Kidney epithelial cell (primary cell): ENCODE measurements around the gene CCDC180. TPM values are rescaled to one million over a fixed set of nuclear protein-coding genes. Genes with fewer than 3 reads are reported as not detected.
"Not testable (repeated sequence)": the region's sequence is repeated elsewhere in the genome, so short reads cannot be mapped to it uniquely, and the experiment has no call there.

Experiments
- DNase-seq: peaks from one replicate; pipeline ENCODE4 v3.0.0-alpha.2; 2010; ENCODE audit warnings: low read depth
- H3K27me3 ChIP-seq: 2 replicates; pipeline ENCODE4 v1.6.0; 2011; ENCODE audit warnings: low read length; ENCODE audit not compliant: control insufficient read depth, insufficient read depth
- H3K36me3 ChIP-seq: 2 replicates; pipeline ENCODE4 v1.5.1; 2011; ENCODE audit warnings: low read length; ENCODE audit not compliant: control insufficient read depth, insufficient read depth
- H3K4me3 ChIP-seq: 2 replicates; pipeline ENCODE4 v1.5.1; 2011; ENCODE audit warnings: low read depth, mild to moderate bottlenecking, control low read depth, low read length
- total RNA-seq: library from RNA; depleted of rRNA; stranded (reverse); fragments of >200 nt; gene quantifications from 2 replicates; pipeline ENCODE4 v1.2.3, GENCODE V29; 2015
- TF ChIP-seq, protein P1 (sequence below): IDR thresholded peaks from 2 replicates; pipeline ENCODE4 v1.5.1; 2011; ENCODE audit warnings: mild to moderate bottlenecking, moderate library complexity, low read length, control low read depth, inconsistent platforms; ENCODE audit not compliant: insufficient read depth, poor library complexity, severe bottlenecking

The CCDC180 gene
- total RNA-seq, 1 donor from 2014 or later = 1.3 TPM

GRCh38 chr9:97322105-97322504, 14.6 kb downstream of the CCDC180 start:
- TF ChIP-seq, protein P1, sequence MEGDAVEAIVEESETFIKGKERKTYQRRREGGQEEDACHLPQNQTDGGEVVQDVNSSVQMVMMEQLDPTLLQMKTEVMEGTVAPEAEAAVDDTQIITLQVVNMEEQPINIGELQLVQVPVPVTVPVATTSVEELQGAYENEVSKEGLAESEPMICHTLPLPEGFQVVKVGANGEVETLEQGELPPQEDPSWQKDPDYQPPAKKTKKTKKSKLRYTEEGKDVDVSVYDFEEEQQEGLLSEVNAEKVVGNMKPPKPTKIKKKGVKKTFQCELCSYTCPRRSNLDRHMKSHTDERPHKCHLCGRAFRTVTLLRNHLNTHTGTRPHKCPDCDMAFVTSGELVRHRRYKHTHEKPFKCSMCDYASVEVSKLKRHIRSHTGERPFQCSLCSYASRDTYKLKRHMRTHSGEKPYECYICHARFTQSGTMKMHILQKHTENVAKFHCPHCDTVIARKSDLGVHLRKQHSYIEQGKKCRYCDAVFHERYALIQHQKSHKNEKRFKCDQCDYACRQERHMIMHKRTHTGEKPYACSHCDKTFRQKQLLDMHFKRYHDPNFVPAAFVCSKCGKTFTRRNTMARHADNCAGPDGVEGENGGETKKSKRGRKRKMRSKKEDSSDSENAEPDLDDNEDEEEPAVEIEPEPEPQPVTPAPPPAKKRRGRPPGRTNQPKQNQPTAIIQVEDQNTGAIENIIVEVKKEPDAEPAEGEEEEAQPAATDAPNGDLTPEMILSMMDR = no peak
- DNase-seq = no peak
- H3K36me3 ChIP-seq = no peaks in the 10 kb centered on the region

DNA sequence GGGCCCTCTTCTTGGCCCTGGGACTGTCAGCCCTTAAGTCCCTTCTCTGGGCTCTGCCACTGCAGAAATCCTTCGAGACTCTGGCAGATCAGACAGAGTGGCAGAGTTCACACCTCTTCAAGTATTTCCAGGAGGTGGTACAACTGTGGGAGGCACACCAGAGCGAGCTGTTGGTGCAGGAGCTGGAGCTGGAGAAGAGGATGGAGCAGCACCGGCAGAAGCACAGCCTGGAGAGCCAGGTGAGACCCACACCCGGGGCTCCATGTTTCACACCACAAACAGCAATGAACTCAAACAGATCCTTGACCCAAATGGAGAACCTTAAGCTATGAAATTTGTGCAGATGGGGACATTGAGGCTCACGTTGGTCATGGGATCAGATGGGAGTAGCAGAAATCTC, 17.5 kb downstream of the CCDC180 start:
- no peak overlapping the region for H3K4me3 ChIP-seq
- H3K36me3 ChIP-seq = no peaks in the 10 kb centered on the region
- TF ChIP-seq, protein P1 = no peak
- H3K27me3 ChIP-seq = no peaks in the 10 kb centered on the region
- no peak for DNase-seq

More at GRCh38 chr9:97322105-97322504, 14.6 kb downstream of the CCDC180 start:
- H3K27me3 ChIP-seq = no peaks in the 10 kb centered on the region
- H3K4me3 ChIP-seq = no peak overlapping the region

- no peaks in the 10 kb centered on the region for H3K36me3 ChIP-seq
- H3K27me3 ChIP-seq = no peaks in the 10 kb centered on the region
- no peak overlapping the region for H3K4me3 ChIP-seq
- DNase-seq = no peak
- TF ChIP-seq, protein P1 = no peak
These were observed 20.1 kb downstream of the CCDC180 start for GRCh38 chr9:97327562-97327961.

DNA sequence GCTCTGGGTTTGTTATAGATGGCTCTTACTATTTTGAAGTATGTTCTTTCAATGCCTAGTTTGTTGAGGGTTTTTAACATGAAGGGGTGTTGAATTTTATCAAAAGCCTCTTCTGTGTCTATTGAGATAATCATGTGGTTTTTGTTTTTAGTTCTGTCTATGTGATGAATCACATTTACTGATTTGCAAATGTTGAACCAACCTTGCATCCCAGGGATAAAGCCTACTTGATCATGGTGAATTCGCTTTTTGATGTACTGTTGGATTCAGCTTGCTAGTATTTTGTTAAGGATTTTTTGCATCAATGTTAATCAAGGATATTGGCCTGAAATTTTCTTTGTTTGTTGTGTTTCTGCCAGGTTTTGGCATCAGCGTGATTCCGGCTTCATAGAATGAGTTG, 25.5 kb downstream of the CCDC180 start:
- Histone ChIP-seq H3K27me3 (no peaks in the 10 kb centered on the region), H3K4me3 (no peak overlapping the region), H3K36me3 (no peaks in the 10 kb centered on the region)
- TF ChIP-seq, protein P1 = no peak
- no peak for DNase-seq

GRCh38 chr9:97335622-97336021, 28.2 kb downstream of the CCDC180 start:
- not testable (repeated sequence) for H3K27me3 ChIP-seq, H3K4me3 ChIP-seq, H3K36me3 ChIP-seq, DNase-seq

GRCh38 chr9:97348871-97349270, 41.4 kb downstream of the CCDC180 start:
- DNase-seq = no peak
- Histone ChIP-seq H3K27me3 (no peaks in the 10 kb centered on the region), H3K36me3 (no peaks in the 10 kb centered on the region), H3K4me3 (no peak overlapping the region)
- TF ChIP-seq, protein P1 = no peak

- Histone ChIP-seq H3K27me3 (no peaks in the 10 kb centered on the region), H3K4me3 (no peak overlapping the region), H3K36me3 (no peaks in the 10 kb centered on the region)
- TF ChIP-seq, protein P1 = no peak
- DNase-seq = no peak
These were observed 41.9 kb downstream of the CCDC180 start for GRCh38 chr9:97349400-97349799.
